HTERT RPE-1 (cell line): ENCODE results near the gene EXPH5.
"Not testable (repeated sequence)": the region's sequence is repeated elsewhere in the genome, so short reads cannot be mapped to it uniquely, and the experiment has no call there.

Source experiments
- in situ Hi-C: fragments of 300-500 bp; cut with MboI; formaldehyde crosslinking; loops from 4 replicates; pipeline ENCODE4 v1.14.3; 2020; ENCODE audit warnings: low sequenced_read_pairs

The EXPH5 gene

GRCh38 chr11:108606495-108607160 is 13.1 kb upstream of the EXPH5 start:
- in situ Hi-C loops = no loop called here

GRCh38 chr11:108606070-108606469 is 12.5 kb upstream of the EXPH5 start:
- in situ Hi-C loops = no loop called here

DNA sequence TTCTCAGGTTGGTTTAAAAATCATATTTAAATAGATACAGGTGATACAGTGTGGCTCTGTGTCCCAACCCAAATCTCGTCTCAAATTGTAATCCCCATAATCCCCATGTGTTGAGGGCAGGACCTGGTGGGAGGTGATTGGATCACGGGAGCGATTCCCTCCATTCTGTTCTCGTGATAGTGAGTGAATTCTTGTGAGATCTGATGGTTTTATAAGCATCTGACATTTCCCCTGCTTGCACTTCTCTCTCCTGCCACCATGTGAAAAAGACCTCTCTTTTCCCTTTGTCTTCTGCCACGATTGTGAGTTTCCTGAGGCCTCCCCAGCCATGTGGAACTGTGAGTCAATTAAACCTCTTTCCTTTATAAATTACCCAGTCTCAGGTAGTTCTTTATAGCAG is 9.2 kb upstream of the EXPH5 start:
- in situ Hi-C loops = not testable (repeated sequence)

DNA sequence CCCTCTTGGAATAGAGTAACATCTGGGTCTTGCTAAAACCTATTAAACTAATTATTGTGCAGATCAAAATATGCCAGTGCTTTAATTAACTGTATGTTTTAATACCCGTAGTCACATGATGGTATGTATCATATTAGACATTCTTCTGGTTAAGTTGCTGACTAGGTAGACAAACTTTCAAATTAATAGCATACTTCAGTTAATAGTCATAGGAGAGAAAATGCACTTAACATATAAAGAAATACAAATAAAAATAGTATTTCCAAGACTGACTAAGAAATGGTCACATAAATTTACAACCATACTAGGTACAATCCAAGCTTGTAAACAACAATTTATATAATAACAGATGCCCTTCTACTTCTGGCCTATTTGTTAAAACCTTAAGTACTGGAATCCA is 7.6 kb upstream of the EXPH5 start:
- in situ Hi-C loops = no loop called here

GRCh38 chr11:108599978-108600377 is 6.4 kb upstream of the EXPH5 start:
- in situ Hi-C loops = no loop called here

GRCh38 chr11:108597736-108598355 is 4.3 kb upstream of the EXPH5 start:
- in situ Hi-C loops = no loop called here

- in situ Hi-C loops = no loop called here
Measured at GRCh38 chr11:108596701-108597100, 3.1 kb upstream of the EXPH5 start.

GRCh38 chr11:108593923-108594434 is 411 bp upstream of the EXPH5 start:
- in situ Hi-C loops = no loop called here

- in situ Hi-C loops = no loop called here
Measured at GRCh38 chr11:108592591-108593213, 866 bp downstream of the EXPH5 start.

DNA sequence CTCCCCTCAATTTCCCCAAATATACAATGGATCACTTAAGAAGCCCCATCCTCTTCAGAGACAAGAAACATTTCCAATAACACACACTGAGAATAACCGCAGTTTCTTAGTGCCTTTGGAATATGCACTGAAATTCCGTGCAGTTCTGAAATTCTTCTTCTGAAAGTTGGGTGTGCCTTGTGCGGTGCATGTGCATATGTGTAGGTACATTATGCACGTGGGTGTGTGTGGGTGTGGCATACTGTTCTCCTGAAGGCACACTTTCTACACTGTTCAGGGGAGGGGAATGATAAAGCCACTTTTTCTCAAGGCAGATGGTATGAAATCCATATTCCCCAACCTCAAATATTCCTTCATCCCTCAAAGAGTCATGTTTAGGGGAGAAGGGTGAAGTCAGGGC is 1.7 kb downstream of the EXPH5 start:
- in situ Hi-C loops = no loop called here

GRCh38 chr11:108589136-108589535 is 4.4 kb downstream of the EXPH5 start:
- in situ Hi-C loops = no loop called here

- in situ Hi-C loops = no loop called here
Measured at GRCh38 chr11:108588287-108588686, 5.3 kb downstream of the EXPH5 start.

DNA sequence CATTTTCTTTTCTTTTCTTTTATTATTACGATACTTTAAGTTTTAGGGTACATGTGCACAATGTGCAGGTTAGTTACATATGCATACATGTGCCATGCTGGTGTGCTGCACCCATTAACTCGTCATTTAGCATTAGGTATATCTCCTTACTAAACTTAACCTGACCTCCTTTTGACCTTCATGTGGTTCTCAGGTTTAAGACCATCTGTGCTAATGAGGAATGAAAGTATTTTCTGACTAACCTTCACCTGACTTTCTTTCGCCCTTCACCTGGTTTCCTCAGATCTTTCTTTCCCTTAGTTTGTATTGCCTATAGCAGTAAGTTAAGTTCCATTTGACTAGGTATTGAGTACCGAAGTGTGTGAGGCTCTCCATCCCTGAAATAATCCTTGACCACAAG is 6.5 kb downstream of the EXPH5 start:
- in situ Hi-C loops = no loop called here

- in situ Hi-C loops = no loop called here
Measured at GRCh38 chr11:108586600-108586999, 7.0 kb downstream of the EXPH5 start.

DNA sequence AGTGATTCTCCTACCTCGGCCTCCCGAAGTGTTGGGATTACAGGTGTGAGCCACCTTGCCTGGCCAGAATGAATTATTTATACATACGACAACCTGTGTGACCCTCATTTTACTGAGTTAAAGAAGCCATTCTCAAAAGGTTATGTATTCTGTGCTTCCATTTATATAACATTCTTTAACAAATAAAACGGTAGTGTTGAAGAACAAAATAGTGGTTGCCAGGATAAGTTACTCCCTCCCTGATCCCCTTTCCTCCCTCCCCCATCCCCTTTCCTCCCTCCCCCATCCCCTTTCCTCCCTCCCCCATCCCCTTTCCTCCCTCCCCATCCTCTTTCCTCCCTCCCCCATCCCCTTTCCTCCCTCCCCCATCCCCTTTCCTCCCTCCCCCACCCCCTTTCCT is 7.4 kb downstream of the EXPH5 start:
- in situ Hi-C loops = not testable (repeated sequence)

DNA sequence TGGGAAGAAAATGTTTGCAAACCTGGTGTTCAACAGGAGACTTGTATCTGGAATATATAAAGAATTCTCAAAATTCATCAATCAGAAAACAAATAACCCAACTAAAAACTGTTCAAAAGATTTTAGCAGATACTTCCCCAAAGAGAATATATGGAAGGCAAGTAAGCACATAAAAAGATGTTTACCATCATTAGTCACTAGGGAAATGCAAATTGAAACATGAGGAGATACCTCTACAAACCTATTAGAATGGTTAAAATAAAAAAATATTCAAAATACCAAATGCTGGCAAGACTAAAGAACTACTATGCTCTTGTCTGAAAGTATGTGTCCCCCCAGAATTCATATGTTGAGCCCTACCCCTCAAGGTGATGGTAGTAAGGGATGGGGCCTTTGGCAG is 8.6 kb downstream of the EXPH5 start:
- in situ Hi-C loops = no loop called here

GRCh38 chr11:108580645-108581044 is 12.9 kb downstream of the EXPH5 start:
- in situ Hi-C loops = no loop called here

GRCh38 chr11:108580043-108580442 is 13.5 kb downstream of the EXPH5 start:
- in situ Hi-C loops = no loop called here

- in situ Hi-C loops = no loop called here
Measured at GRCh38 chr11:108576523-108576922, 17.0 kb downstream of the EXPH5 start.

DNA sequence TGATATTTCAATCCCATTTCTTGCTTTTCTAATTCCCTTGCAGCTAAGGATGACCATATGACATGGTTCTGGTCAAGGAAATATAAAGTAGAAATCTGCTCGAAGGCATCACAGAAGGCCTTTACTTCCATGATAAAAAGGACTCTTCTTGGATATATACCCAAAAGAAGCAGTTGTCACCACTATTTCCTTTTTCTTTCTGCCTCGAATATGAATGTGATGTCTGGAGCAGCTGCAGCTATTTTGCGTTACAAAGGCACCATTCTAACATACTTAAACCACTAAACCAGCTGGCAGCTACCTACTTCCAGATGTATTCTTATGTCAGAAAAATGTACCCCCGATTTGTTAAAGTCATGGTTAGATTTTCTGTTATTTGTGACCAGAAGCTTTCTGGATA is 18.9 kb downstream of the EXPH5 start:
- in situ Hi-C loops = no loop called here

DNA sequence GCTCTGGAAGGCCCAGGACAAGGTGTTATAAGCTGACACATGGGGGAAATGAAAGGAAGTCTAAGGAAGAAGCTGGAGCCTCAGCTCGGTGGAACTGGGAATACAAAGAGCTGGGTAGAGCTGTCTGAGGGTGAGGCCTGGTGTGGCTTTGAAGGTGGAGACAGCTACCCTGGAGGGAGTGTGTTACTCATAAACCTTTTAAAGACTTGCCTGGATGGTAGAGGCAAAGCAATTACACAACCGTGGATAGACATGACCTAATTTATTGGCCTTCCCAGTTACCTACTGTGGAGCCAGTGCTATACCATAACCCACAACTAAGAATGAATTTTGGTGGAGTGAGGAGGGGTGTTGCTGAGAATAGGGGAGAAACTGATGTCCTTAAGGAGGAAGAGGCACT is 22.6 kb downstream of the EXPH5 start:
- in situ Hi-C loops = no loop called here

DNA sequence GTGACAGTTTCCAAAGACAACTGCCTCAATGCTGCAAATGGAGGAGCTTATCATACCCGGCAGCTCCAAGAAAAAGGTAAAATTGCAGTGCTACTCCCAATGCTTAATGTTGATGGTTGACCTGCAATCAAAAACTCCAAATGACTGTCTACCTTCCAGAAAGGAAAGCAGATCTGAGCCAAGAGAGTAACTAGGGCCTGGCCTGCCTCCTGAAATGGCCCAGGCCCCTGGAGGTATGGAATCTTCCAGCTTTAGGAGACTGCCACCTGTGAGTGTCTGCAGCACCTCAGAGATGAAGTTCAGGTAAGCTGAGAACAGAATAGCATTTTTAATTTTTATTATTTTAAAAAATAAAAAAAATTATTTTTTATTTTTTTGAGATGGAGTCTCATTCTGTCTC is 23.7 kb downstream of the EXPH5 start:
- in situ Hi-C loops = no loop called here
